Measurements from ENCODE around the gene CMSS1. TPM values are rescaled to one million over a fixed set of nuclear protein-coding genes. Genes with fewer than 3 reads are reported as not detected.

The CMSS1 gene
- total RNA-seq, 1 donor from 2014 or later = 34.8 TPM

GRCh38 chr3:99923873-99924272 lies 106.2 kb downstream of the CMSS1 start:
- intact Hi-C loops (cut with micrococcal nuclease) = loop anchor here (10.0 kb wide), 1 partner anchor 49 kb away; no protein-coding TSS in a partner anchor
- peak overlapping the region; percentile 88 for H3K27ac ChIP-seq (replicated peaks)

GRCh38 chr3:99925584-99926230 lies 108.0 kb downstream of the CMSS1 start:
- H3K4me1 ChIP-seq = peaks cover 66% of the 10 kb centered on the region
- H3K36me3 ChIP-seq = no peaks in the 10 kb centered on the region
- H3K9me3 ChIP-seq (replicated peaks) = no peaks in the 10 kb centered on the region
- TF ChIP-seq CTCF (IDR thresholded peaks at IDR 0.05; ENCODE audit: borderline replicate concordance) = no peak
- intact Hi-C loops (cut with micrococcal nuclease) = loop anchor here (10.0 kb wide), 1 partner anchor 51 kb away; no protein-coding TSS in a partner anchor
- H3K27me3 ChIP-seq (ENCODE audit: low read depth) = no peaks in the 10 kb centered on the region
- H3K27ac ChIP-seq (replicated peaks) = peak overlapping the region; percentile 61
- H3K4me3 ChIP-seq = no peak overlapping the region
- DNase-seq = peak; percentile 41

More at GRCh38 chr3:99923873-99924272, 106.2 kb downstream of the CMSS1 start:
- Histone ChIP-seq H3K4me1 (peaks cover 66% of the 10 kb centered on the region), H3K36me3 (no peaks in the 10 kb centered on the region), H3K27me3 (ENCODE audit: low read depth) (no peaks in the 10 kb centered on the region), H3K4me3 (no peak overlapping the region), H3K9me3 (replicated peaks) (no peaks in the 10 kb centered on the region)
- no peak for DNase-seq
- TF ChIP-seq CTCF (IDR thresholded peaks at IDR 0.05; ENCODE audit: borderline replicate concordance) = no peak

- Histone ChIP-seq H3K36me3 (no peaks in the 10 kb centered on the region), H3K4me3 (no peak overlapping the region), H3K27ac (replicated peaks) (peak overlapping the region; percentile 61), H3K9me3 (replicated peaks) (no peaks in the 10 kb centered on the region), H3K27me3 (ENCODE audit: low read depth) (no peaks in the 10 kb centered on the region), H3K4me1 (peaks cover 49% of the 10 kb centered on the region)
- intact Hi-C loops (cut with micrococcal nuclease) = loop anchor here (10.0 kb wide), 1 partner anchor 53 kb away; no protein-coding TSS in a partner anchor
- TF ChIP-seq CTCF (IDR thresholded peaks at IDR 0.05; ENCODE audit: borderline replicate concordance) = no peak
- no peak for DNase-seq
Observed at GRCh38 chr3:99927671-99928457, 110.2 kb downstream of the CMSS1 start.

GRCh38 chr3:99928771-99929744 lies 111.4 kb downstream of the CMSS1 start:
- Histone ChIP-seq H3K4me1 (peaks cover 54% of the 10 kb centered on the region), H3K9me3 (replicated peaks) (no peaks in the 10 kb centered on the region), H3K4me3 (peak overlapping the region; percentile 0), H3K27ac (replicated peaks) (peak overlapping the region; percentile 61), H3K36me3 (no peaks in the 10 kb centered on the region), H3K27me3 (ENCODE audit: low read depth) (no peaks in the 10 kb centered on the region)
- intact Hi-C loops (cut with micrococcal nuclease) = loop anchor here (10.0 kb wide), 1 partner anchor 54 kb away; no protein-coding TSS in a partner anchor
- no peak for DNase-seq
- peak; percentile 44 for TF ChIP-seq CTCF (IDR thresholded peaks at IDR 0.05; ENCODE audit: borderline replicate concordance)

- peaks cover 61% of the 10 kb centered on the region for H3K4me1 ChIP-seq
- no peaks in the 10 kb centered on the region for H3K9me3 ChIP-seq (replicated peaks)
- H3K36me3 ChIP-seq = no peaks in the 10 kb centered on the region
- intact Hi-C loops (cut with micrococcal nuclease) = loop anchor here (10.0 kb wide), 1 partner anchor 55 kb away; no protein-coding TSS in a partner anchor
- H3K4me3 ChIP-seq = no peak overlapping the region
- peak; percentile 46 for DNase-seq
- no peak for TF ChIP-seq CTCF (IDR thresholded peaks at IDR 0.05; ENCODE audit: borderline replicate concordance)
- peak overlapping the region; percentile 61 for H3K27ac ChIP-seq (replicated peaks)
- no peaks in the 10 kb centered on the region for H3K27me3 ChIP-seq (ENCODE audit: low read depth)
Observed at GRCh38 chr3:99929745-99930139, 112.1 kb downstream of the CMSS1 start.

Data from left ventricle myocardium inferior (tissue), 1 donor.